Omental fat pad (tissue), 4 donors: Measurements from ENCODE around the gene ZNF76. TPM values are rescaled to one million over a fixed set of nuclear protein-coding genes. Genes with fewer than 3 reads are reported as not detected.
A peak's percentile ranks its signal among the peaks of the same experiment; 100 is the strongest.

ENCODE experiments used
- ATAC-seq: fragments of 150-250 bp; one replicate; pipeline ENCODE4 v1.9.1; 2016; ENCODE audit warnings: mild to moderate bottlenecking, moderate library complexity; ENCODE audit not compliant: low FRiP score
- DNase-seq: peaks from one replicate; pipeline ENCODE4 v3.0.0-alpha.2; 2019; ENCODE audit warnings: low spot score
- CTCF ChIP-seq, 3 donors: fragments of 450-650 bp; IDR thresholded peaks; one replicate each; pipeline ENCODE4 v1.5.1; 2016 to 2017; ENCODE audit warnings: antibody characterized with exemption in 3 of 3, mild to moderate bottlenecking in 3 of 3, moderate library complexity in 2 of 3
- total RNA-seq, 4 donors: library from RNA; depleted of rRNA; stranded (reverse); fragments of >200 nt; gene quantifications; one replicate each; pipeline ENCODE4 v1.1.0, GENCODE V29; 2016

Gene ZNF76
- 10 to 100 TPM; 27.7 to 53.5 (median 33.6) TPM for total RNA-seq

GRCh38 chr6:35259194-35259947 is at the start of gene ZNF76:
Gene ZNF76 (plus strand): TSS chr6:35259735. CDS start chr6:35281152, 21,417 bp downstream.
- peak in 1 of 3 donors; percentile 41 for TF ChIP-seq CTCF (IDR thresholded peaks at IDR 0.05)
- DNase-seq (peak; percentile 92), ATAC-seq (peak; percentile 91)

DNA sequence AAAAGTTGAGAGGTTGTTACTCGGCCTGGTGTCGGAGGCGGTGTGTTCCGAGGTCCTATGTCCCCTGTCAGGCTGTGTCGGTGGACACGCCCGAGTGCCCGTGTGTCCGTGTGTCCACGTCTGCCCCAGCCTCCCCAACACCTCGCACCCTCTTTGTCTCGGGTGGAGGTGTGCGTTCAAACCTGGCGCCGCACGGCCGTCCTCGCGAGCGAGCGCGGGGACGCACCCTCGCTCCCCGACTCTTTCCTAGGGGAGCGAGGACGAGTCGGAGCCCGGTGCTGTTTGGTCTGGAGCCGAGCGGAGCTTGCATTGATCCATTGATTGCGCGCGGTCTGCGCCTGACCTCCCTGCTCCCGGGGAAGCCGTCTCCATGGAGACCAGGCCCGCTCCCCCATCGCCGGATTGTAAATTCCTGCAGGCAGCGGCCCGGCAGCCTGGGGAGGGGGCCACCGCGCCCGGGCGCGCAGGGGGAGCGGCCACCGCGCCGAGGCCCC is 46.2 kb upstream of the ZNF76 start:
- no peak for ATAC-seq
- no peak for DNase-seq
- no peak for TF ChIP-seq CTCF (IDR thresholded peaks at IDR 0.05)

DNA sequence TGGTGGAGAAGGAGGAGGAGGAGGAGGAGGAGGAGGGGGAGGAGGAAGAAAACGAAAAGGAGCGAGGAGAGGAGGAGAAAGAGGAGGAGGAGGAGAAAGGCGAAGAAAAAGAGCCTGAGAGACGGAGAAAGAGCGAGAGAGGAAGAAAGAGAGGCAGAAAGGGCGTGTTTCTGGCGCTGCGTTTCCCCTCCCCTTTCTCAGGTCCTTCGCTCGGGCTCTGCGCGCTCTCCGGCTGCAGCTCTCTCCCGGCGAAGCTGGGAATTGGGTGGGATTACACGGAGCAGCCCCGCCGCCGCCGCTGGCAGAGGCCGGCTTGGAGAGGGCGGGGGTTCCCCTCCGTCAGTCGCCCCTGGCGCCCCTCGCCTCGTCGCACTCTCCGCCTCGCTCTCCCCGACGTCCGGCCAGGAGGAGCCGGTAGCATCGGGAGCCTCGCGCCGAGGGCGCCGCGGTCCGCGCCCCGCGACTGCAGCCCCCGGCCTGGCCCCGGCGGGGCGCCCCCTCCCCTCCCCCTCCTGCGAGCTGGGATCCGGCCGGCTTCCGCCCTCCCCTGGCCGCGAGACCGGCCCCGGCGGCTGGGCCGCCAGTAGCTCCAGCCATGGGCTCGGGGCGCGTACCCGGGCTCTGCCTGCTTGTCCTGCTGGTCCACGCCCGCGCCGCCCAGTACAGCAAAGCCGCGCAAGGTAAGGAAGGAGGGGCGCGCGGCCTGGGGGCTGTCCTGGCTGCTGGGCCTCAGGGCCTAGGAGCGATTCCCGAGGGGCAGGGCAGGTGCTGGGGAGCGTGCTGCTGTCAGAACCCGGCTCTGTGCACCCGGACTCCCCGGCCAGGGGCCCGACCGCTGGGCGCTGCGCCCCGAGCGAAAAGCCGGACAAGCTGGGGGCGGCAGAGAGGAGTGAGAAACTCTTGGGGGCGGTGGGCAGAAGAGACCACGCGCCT is 45.4 kb upstream of the ZNF76 start, which contains the start of gene SCUBE3:
Gene SCUBE3, plus strand, starts transcription at position 133 of the 933 bp plus-strand sequence. Its CDS starts 463 bp downstream, at position 596.
- no peak for TF ChIP-seq CTCF (IDR thresholded peaks at IDR 0.05)
- DNase-seq (no peak), ATAC-seq (peak; percentile 38)

- DNase-seq (no peak), ATAC-seq (no peak)
- TF ChIP-seq CTCF (IDR thresholded peaks at IDR 0.05), result no peak
These were observed 44.5 kb upstream of the ZNF76 start for GRCh38 chr6:35214869-35215664.

GRCh38 chr6:35215665-35216411 is 43.7 kb upstream of the ZNF76 start:
- no peak for DNase-seq

More at GRCh38 chr6:35215665-35216411, 43.7 kb upstream of the ZNF76 start:
- no peak for TF ChIP-seq CTCF (IDR thresholded peaks at IDR 0.05)
- ATAC-seq, result no peak
